ENCODE measurements around the gene OXER1. TPM values are rescaled to one million over a fixed set of nuclear protein-coding genes. Genes with fewer than 3 reads are reported as not detected.

The OXER1 gene
- total RNA-seq, 1 donor from 2014 or later = 0.75 TPM

Other genes with a start within 250 kb of the OXER1 start
- gene MTA3, start 195.5 kb downstream of the OXER1 start, total RNA-seq = 25.8 and 28.5 TPM in 2 replicates
- gene HAAO, start 28.4 kb upstream of the OXER1 start, total RNA-seq = 1.5 and 2.8 TPM in 2 replicates

All from kidney epithelial cell (primary cell).